K562 (cell line): ENCODE data around the gene XRCC3. TPM values are rescaled to one million over a fixed set of nuclear protein-coding genes. Genes with fewer than 3 reads are reported as not detected.

ENCODE experiments used
- ARID2 ChIP-seq: fragments of 450-650 bp; IDR thresholded peaks from 2 replicates; pipeline ENCODE4 v1.6.1; 2017; ENCODE audit warnings: antibody characterized with exemption, mild to moderate bottlenecking
- ATF1 ChIP-seq, 2 experiments: fragments of 450-650 bp in 1 of 2; IDR thresholded peaks; 2 replicates each; pipeline ENCODE4 v1.6.1; 2016; ENCODE audit warnings: missing compliant biosample characterization in 1 of 2, missing genetic modification characterization in 1 of 2
- CLOCK ChIP-seq: fragments of 250-450 bp; sonication (Bioruptor Pico); IDR thresholded peaks from 2 replicates; pipeline ENCODE4 v1.4.0; 2020; ENCODE audit warnings: mild to moderate bottlenecking, moderate library complexity, borderline replicate concordance
- CREBBP ChIP-seq: IDR thresholded peaks from one replicate; pipeline ENCODE4 v1.6.1; 2012; ENCODE audit warnings: low read depth, mild to moderate bottlenecking, control low read depth, inconsistent platforms, low read length
- ELK3 ChIP-seq: fragments of 450-650 bp; formaldehyde crosslinking; IDR thresholded peaks from 2 replicates; pipeline ENCODE4 v1.4.0; 2020; ENCODE audit warnings: mild to moderate bottlenecking
- EZH2 ChIP-seq: IDR thresholded peaks from 2 replicates; pipeline ENCODE4 v1.6.1; 2012; ENCODE audit warnings: low read depth, mild to moderate bottlenecking, inconsistent platforms, low read length, borderline replicate concordance
- MNT ChIP-seq, 2 experiments: fragments of 450-650 bp; conservative IDR thresholded peaks; 2 replicates each; pipeline ENCODE4 v1.6.1; 2017; ENCODE audit warnings: mild to moderate bottlenecking in 2 of 2, moderate library complexity in 2 of 2
- MTF1 ChIP-seq: fragments of 250-450 bp; sonication (Bioruptor Pico); IDR thresholded peaks from 2 replicates; pipeline ENCODE4 v1.9.0; 2021; ENCODE audit warnings: moderate library complexity, mild to moderate bottlenecking, inconsistent platforms, borderline replicate concordance
- PHF21A ChIP-seq: fragments of 450-650 bp; IDR thresholded peaks from 2 replicates; pipeline ENCODE4 v1.6.1; 2017; ENCODE audit warnings: low read depth, borderline replicate concordance
- SMAD4 ChIP-seq: fragments of 250-450 bp; sonication (Bioruptor Pico); conservative IDR thresholded peaks from 2 replicates; pipeline ENCODE4 v1.8.0; 2021; ENCODE audit warnings: inconsistent platforms, mild to moderate bottlenecking, moderate library complexity
- SMC3 ChIP-seq: conservative IDR thresholded peaks from 2 replicates; pipeline ENCODE4 v1.6.1; 2011; ENCODE audit warnings: low read depth, low read length, improper control_type of control experiment; ENCODE audit not compliant: insufficient read depth
- SNIP1 ChIP-seq: fragments of 450-650 bp; IDR thresholded peaks from 2 replicates; pipeline ENCODE4 v1.7.1; 2017; ENCODE audit warnings: low read depth, mild to moderate bottlenecking
- SNRNP70 ChIP-seq: fragments of 200-400 bp; formaldehyde crosslinking; optimal IDR thresholded peaks from 2 replicates; pipeline ENCODE3; 2017; ENCODE audit warnings: low read depth, low read length
- SOX6 ChIP-seq: fragments of 450-650 bp; IDR thresholded peaks from 2 replicates; pipeline ENCODE4 v1.6.1; 2014; ENCODE audit warnings: mild to moderate bottlenecking
- TFAM ChIP-seq: fragments of 250-450 bp; sonication (Bioruptor Pico); conservative IDR thresholded peaks from 2 replicates; pipeline ENCODE4 v1.5.0; 2021; ENCODE audit warnings: mild to moderate bottlenecking, moderate library complexity
- ZBTB9 ChIP-seq: fragments of 450-650 bp; formaldehyde crosslinking; IDR thresholded peaks from 2 replicates; pipeline ENCODE4 v1.4.0; 2020; ENCODE audit warnings: mild to moderate bottlenecking, moderate library complexity
- ZNF224 ChIP-seq: sonication (generic); formaldehyde crosslinking; IDR thresholded peaks from 2 replicates; pipeline ENCODE4 v1.8.0; 2022; ENCODE audit warnings: mild to moderate bottlenecking, missing genetic modification reagents
- ZNF75A ChIP-seq: fragments of 450-650 bp; formaldehyde crosslinking; IDR thresholded peaks from 2 replicates; pipeline ENCODE4 v1.4.0; 2020; ENCODE audit warnings: mild to moderate bottlenecking
- polyA plus RNA-seq, 8 experiments: library from polyadenylated mRNA; depleted of rRNA in 4 of 8; stranded (reverse) in 5 of 8; unstranded in 3 of 8; fragments of >200 nt; fragmentation: Nextera tagmentation in 2 of 8; fragmentation: Illumina TruSeq in 1 of 8; extraction: Ambion mirVana in 2 of 8; extraction: Trizol in 1 of 8; gene quantifications; 2 replicates each; pipeline versions ENCODE4 v1.2.1 to v1.2.3, GENCODE V29; 2011 to 2014; ENCODE audit warnings: inconsistent platforms in 1 of 8, missing spikeins in 1 of 8
- total RNA-seq, 7 experiments: library from RNA; depleted of rRNA in 6 of 7; stranded (reverse); fragments of >200 nt in 6 of 7; fragmentation: Illumina TruSeq in 2 of 7; extraction: Trizol in 2 of 7; gene quantifications; 2 replicates each; pipeline versions ENCODE4 v1.2.1 to v1.2.3, GENCODE V29; 2011 to 2021; ENCODE audit warnings: low replicate concordance in 1 of 7
- TF ChIP-seq, protein P1 (sequence below): IDR thresholded peaks from 2 replicates; pipeline ENCODE4 v1.6.1; 2011; ENCODE audit warnings: borderline replicate concordance, low read depth, mild to moderate bottlenecking, moderate library complexity, low read length; ENCODE audit not compliant: insufficient read depth, poor library complexity, severe bottlenecking

Gene XRCC3
- total and polyA plus RNA-seq, 9 of the 15 experiments (the other 6 are each of a cell fraction or from before 2014, with no cell fraction given): 0.34 to 59.3 (median 30.3) TPM

- TF ChIP-seq ZBTB9 (CRISPR knock-in tag): no peak
- TF ChIP-seq CREBBP: no peak
- TF ChIP-seq SOX6: no peak
- TF ChIP-seq ZNF224 (CRISPR knock-in tag): no peak
- no peak for TF ChIP-seq SNIP1
- TF ChIP-seq ZNF75A (CRISPR knock-in tag): no peak
- no peak for TF ChIP-seq SMC3
- TF ChIP-seq MTF1 (CRISPR knock-in tag): no peak
- TF ChIP-seq PHF21A: no peak
- TF ChIP-seq, protein P1, sequence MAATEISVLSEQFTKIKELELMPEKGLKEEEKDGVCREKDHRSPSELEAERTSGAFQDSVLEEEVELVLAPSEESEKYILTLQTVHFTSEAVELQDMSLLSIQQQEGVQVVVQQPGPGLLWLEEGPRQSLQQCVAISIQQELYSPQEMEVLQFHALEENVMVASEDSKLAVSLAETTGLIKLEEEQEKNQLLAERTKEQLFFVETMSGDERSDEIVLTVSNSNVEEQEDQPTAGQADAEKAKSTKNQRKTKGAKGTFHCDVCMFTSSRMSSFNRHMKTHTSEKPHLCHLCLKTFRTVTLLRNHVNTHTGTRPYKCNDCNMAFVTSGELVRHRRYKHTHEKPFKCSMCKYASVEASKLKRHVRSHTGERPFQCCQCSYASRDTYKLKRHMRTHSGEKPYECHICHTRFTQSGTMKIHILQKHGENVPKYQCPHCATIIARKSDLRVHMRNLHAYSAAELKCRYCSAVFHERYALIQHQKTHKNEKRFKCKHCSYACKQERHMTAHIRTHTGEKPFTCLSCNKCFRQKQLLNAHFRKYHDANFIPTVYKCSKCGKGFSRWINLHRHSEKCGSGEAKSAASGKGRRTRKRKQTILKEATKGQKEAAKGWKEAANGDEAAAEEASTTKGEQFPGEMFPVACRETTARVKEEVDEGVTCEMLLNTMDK: peak; percentile 46
- 0 out of 2 replicates have a peak, but pooled peaks have one; percentile 36 for TF ChIP-seq SMAD4 (CRISPR knock-in tag)
- TF ChIP-seq TFAM (CRISPR knock-in tag): no peak
- no peak for TF ChIP-seq ARID2
- TF ChIP-seq MNT (conservative IDR thresholded peaks at IDR 0.05): peak; percentile 85 to 94
- no peak for TF ChIP-seq EZH2
- TF ChIP-seq SNRNP70: no peak
- TF ChIP-seq ATF1 (CRISPR knock-in tag; IDR thresholded peaks at IDR 0.05): no peak
- peak; percentile 20; the same call in 1 of the 2 replicates for TF ChIP-seq ATF1 (tag; IDR thresholded peaks at IDR 0.05)
- no peak for TF ChIP-seq CLOCK (CRISPR knock-in tag)
- TF ChIP-seq ELK3: no peak
Measured at GRCh38 chr14:103730490-103731035, 15.3 kb upstream of the XRCC3 start (continued).
